ENCODE data around the gene PIP5K1B.
"Not testable (repeated sequence)": the region's sequence is repeated elsewhere in the genome, so short reads cannot be mapped to it uniquely, and the experiment has no call there.

PIP5K1B gene, protein sequence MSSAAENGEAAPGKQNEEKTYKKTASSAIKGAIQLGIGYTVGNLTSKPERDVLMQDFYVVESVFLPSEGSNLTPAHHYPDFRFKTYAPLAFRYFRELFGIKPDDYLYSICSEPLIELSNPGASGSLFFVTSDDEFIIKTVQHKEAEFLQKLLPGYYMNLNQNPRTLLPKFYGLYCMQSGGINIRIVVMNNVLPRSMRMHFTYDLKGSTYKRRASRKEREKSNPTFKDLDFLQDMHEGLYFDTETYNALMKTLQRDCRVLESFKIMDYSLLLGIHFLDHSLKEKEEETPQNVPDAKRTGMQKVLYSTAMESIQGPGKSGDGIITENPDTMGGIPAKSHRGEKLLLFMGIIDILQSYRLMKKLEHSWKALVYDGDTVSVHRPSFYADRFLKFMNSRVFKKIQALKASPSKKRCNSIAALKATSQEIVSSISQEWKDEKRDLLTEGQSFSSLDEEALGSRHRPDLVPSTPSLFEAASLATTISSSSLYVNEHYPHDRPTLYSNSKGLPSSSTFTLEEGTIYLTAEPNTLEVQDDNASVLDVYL

DNA sequence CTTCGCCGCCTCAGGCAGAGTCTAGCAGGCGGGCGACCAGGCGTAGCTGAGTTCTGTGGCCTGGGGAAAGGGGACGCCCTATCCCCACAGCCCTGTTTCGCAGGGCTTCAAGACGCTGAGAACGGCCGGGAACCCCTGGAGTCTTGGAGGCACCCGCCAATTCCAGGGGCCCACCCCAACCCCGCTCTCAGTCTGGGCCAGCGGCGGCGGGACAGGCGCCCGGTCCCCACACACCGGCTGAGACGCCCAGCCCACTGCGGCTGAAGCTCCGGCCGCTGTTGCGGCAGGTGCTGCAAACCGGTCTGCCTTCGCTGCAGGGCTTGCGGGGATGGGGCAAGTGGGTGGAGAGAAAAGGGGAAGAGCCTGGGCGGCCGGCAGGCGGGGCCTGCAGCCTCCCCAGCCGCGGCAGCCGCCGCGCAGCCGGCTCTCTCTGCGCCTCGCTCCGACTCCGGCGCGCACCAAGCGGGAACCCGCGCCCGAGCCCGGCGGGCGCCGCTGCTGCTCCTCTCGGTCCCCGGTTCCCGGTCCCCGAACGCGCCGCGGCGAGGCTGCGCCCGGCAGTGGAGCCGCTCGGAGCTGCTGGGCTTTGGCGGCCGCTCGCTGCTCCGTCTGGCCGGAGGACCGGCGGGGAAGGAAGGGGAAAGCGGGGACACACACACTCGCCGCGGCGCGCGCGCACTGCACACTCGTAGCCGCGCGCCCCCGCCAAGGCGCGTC lies at the start of gene PIP5K1B:
Gene PIP5K1B, plus strand, starts transcription at position 427 of the 717 bp plus-strand sequence. CDS start 117,375 bp downstream, outside the sequence.
- peak; percentile 68 for DNase-seq

DNA sequence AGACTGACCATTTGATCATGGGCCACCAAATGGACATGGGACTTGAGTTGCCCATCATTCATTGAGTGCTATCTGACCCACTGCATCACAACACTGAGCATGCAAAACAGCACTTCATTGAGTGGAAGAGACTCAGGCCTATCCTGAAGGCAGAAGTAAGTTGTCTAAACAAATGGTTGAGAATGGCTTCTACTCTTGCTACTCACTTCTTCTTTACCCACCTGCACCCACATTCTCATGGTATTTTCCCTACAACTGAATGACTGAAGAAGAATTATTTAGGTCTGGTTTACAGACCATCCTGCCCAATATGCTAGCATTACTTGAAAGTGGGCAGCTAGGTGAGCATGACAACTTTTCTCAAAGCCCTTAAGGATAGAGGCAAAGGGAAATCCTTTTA lies 41.0 kb upstream of the PIP5K1B start:
- no peak for DNase-seq

DNA sequence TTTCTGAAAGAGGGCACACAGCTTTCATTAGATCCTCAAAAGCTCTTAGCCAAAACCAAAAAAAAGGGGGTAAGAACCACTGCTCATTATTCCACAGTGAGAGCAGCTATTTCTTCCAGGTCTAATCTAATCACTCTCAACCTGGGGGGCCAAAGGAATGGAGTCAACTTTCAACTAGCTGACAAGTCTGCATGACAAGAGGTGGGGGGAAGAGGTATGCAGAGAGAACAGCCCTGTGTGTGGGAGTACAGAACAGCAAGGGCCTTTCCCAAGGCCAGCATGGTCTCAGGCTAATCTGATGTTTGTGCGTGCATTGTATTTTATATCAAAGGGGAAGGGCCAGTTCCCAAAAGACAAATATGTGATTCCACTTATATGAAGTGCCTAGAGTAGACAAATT lies 36.9 kb upstream of the PIP5K1B start:
- DNase-seq, result no peak

DNA sequence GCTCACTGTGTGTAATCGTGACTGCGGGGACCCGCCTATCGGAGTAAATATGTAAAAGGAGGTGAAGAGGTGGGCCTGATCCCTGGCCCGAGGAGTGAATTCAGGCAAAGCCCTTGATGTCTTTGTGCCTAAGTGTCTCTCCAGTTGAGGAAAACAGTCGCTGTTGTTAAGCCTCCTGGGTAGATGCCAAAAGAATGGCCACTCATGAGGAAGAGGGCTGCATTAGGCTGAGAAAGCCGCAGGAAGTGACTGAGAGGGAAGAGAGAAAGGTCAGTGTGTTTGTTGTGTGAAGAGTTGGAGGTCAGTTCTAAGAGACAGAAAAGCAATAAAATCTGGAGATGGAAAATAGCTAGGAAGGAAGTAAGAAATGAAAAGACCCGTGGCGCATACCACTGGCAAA lies 35.8 kb upstream of the PIP5K1B start:
- DNase-seq, result no peak

DNA sequence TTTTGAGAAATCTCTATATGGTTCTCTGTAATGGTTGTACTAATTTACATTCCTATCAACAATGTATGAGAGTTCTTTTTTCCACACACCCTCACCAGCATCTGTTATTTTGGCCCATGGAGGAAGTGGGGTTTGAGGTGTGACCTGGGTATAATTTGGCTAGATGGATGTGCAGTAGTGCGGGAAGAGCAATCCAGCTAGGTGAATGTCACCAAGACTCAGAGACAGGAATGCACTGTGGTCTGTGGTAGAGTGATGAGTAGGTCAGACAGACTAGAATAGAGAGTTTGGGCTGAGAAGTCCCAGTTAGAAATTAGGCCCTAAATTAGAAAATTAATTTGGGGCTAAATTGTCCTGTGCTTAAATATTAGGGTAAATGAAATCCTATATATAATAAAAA lies 32.8 kb upstream of the PIP5K1B start:
- DNase-seq, result no peak

DNA sequence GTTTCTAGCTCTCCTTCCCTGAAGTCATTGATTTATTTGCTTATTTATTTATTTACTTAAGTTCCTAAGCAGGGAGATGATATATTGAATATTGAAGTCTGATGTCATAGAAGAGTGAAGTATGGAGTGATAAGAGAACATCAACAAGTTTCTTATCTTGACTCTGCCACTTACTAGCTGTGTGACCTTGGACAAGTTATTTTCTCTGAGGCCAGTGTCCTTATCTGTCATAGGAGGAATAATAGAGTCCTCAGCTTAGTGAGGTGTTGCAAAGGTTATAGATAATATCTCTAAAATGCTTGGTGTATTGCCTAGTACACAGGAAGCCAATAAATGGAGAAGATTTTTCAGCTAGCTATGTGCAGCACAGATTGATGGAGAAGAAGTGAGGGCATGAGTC lies 32.4 kb upstream of the PIP5K1B start:
- no peak for DNase-seq

DNA sequence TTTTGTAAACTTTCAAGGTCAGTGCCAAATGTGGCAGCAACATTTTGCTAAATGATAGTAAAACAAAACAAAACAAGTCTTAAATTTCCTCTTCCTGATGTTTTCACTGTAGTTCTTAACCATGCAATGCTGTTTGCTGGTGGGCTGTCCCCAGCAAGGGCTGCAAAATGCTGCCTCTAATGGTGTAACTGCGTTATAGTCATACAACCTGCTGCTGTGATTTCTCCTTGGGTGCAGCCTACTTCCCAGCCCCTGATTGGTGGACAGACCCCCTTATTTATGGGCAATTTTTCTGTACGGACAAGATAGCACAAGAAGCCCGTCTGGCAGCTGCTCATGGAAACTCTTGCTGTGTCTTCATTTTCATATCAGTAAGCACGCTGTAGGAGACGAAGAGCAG lies 26.6 kb upstream of the PIP5K1B start:
- no peak for DNase-seq

DNA sequence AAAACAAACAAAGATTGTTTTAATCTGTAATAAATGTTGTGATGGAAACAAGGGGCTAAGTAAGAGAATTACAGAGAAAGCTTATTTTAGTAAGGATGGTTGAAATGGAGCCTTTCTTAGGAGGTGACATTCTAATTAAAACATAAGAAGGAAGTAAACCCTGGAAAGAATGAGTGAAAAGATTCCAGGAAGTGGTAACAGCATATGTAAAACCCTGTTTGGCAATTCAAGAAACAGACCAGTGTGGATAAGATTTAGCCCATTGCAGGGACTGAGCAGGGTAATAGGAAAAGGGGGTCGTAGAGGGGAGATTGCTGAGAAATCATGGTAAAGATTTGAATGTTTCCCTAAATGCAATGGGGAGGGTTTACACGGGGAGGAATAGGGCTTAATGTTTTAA lies 21.6 kb upstream of the PIP5K1B start:
- DNase-seq, result no peak

DNA sequence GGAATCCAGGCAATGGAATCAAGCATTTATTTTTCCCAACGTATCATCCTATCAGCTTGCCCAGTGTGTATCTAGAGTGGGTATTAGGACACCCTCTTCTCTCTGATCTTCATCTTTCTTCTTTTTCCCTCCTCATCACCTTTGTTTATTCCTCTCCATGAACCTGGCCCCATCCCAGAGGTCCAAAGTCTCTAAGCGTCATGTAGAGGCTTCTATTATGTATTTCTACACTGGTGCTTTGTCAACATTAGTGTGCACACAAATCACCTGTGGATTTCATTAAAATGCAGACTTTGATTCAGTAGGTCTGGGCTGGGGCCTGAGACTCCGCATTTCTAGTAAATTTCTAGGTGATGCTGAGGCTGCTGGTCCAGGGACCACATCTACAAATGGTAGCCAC lies 19.8 kb upstream of the PIP5K1B start:
- no peak for DNase-seq

DNA sequence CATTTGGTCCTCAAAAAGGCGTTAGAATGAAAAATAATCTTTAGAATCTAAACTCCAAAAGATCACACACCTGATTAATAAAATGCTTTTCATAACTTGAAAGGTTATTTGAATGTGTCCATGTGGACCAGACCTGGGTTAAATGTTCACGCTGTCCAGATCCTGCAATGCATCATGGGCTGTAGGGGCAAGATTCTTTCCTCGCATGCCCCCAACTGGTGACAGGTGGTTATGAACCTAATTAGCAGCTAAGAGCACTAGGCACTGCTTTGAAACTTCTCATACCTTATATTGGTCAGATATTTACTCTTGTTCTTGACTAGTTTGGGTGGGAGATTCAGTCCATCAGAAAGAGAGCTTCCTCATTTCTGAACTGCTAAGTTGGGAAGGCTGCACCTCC lies 19.3 kb upstream of the PIP5K1B start:
- DNase-seq, result no peak

DNA sequence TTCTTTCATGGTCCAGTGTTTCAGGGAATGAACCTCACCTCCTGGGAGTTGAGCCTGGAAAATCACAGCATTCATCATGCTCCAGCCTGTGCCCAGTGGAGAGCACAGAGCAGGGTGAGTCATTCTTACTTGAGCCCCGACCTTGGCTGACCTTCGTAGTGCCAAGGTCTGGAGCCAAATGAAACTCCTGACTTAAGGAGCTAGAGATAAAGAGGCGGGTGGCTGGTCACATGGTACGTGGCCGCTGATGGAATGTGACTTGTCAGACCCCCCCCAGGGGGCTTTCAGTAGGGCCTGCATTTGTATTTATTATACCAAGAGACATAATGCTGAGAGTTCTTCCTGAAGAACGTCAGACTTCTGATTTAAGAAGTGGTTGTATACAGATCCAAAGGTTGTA lies 15.0 kb upstream of the PIP5K1B start:
- DNase-seq, result no peak

DNA sequence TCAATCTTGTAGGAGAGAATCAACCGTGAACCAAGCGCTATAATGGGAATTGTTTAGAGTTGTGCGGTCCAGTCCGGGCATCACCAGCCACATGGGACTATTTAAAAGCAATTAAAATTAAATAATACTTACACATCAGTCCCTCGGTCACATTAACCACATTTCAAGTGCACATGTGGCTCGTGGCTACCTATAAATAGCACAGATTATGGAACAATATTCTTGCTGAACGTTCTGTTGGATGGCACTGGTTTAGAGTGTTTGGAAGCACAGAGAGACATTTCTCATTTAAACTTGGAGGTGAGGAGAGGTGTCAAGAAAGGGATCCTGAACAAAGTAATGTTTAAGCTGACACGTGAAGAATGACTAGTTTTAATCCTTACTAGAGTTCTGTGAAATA lies 12.5 kb upstream of the PIP5K1B start:
- no peak for DNase-seq

DNA sequence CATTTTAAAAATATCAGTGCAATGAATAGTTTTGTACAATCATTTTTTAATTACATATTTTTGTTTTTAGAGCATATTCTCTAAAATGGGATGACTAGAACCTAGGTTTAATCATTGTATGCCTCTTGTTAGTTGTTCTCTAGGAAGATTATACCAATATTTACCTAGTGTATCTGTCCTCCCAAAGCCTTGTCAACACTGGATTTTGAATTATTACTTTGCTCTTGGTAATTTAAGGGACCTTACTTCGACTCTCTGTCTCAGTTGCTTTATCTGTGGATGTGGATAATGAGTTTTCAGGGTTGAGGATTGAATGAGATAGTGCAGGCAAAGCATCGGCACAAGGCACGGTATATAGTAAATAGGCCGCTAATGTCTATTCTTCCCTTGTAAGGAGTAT lies 10.9 kb upstream of the PIP5K1B start:
- no peak for DNase-seq

DNA sequence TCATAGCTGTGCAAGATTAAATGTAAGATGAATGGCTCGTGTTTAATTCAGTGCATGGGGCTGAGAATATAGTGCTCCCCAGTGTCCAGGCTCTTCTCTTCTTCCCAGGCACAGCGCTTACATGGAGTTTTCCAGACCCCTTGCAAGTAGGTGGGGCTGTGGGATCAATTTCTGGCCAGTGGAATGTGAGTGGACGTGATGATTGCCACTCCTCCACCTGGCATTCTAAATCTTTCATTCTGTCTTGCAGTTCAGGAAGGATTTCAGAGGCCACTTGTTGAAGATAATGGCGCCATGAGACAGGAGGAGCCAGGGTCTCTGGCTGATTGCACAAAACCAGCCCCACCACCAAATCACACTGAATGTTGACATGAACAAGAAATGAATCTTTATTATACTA lies 7.2 kb upstream of the PIP5K1B start:
- no peak for DNase-seq

DNA sequence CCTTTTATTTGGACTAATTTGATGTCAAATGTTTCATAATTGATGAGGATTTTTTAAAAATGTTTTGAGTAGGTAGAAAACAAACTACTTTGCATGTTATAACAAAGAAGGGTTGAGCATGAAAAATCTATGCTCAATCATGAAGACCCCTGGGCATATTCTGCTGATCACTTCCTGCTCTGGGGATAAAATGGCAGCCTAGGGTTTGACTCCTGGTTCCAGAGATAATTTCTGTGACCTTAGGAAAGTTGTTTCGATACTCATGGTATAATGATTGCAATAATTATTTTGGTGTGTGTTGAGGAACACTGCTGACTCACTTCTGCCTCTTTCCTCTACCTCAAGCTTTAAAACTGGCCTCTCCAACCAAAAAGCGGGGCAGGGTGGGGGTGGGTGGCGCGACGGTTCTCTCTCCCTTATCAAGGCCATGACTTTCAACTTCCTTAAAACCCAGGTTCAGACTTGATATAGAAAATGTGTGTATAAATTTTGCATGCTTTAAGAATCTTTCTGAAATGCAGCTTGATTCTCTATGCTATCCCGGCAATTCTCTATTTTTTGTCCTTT lies 6.0 kb upstream of the PIP5K1B start:
- no peak for DNase-seq

DNA sequence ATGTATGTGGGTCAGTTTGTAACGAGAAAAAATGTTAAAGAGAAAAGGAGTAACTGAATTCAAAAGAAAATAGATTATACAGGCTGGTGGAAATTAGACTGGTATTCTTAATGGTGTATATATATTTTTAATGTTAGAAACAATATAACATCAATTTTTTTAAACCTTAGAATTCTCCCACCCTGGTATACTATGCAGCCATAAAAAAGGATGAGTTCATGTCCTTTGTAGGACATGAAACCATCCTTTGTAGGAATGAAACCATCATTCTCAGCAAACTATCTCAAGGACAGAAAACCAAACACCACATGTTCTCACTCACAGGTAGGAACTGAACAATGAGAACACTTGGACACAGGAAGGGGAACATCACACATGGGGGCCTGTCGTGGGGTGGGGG lies 5.4 kb upstream of the PIP5K1B start:
- DNase-seq, result not testable (repeated sequence)

DNA sequence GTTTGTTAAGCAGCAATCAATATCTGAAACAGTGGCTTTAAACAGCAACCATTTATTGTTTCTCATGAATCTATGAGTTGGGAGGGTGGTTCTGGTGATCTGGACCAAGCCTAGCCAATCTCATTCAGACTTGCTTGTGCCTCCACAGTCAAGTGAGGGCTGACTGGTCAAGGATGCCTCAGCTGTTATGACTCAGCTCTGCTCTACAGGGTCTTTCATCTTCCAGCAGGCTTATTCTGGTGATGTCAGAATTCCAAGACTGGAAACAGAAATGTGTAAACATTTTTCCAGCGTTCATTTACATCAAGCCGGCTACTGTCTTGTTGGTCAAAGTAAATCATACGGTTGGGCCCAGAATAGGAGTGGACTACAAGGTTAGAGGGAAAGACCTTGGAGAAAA lies 2.5 kb upstream of the PIP5K1B start:
- DNase-seq, result no peak

DNA sequence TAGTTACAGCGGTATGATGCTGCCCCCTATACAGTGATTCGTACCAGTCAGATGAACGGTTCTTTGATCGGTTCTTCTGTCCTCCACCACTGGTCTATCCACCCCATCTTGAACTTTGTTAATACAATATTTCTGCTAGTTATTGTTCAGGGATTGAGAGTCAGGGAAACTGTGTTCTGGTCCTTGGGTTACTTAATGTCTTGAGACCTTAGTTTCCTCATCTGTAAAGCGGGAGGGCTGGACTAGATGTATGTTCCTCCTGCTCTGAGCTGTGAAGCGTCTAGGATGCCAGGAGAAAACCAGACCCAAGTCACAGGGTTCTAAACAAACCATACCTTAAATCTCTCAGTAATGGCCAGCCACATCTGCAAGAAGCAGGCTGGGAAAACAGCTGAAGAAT lies 1.4 kb upstream of the PIP5K1B start:
- no peak for DNase-seq

DNA sequence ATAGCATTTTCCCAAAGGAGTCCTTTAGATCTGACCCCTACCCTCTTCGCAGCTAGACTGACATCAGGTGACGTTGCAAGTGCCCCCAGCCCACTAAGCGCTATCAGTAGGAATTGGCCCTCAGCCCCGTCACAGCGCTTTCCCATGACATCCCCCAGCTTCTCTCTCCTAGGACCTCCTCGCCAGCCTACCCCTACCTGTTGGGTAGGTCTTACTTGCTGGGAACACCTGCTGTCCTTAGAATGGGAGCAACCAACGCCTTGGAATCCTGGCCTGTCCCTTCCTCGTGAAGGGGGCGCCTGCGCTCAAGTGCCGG lies 584 bp upstream of the PIP5K1B start:
- no peak for DNase-seq

DNA sequence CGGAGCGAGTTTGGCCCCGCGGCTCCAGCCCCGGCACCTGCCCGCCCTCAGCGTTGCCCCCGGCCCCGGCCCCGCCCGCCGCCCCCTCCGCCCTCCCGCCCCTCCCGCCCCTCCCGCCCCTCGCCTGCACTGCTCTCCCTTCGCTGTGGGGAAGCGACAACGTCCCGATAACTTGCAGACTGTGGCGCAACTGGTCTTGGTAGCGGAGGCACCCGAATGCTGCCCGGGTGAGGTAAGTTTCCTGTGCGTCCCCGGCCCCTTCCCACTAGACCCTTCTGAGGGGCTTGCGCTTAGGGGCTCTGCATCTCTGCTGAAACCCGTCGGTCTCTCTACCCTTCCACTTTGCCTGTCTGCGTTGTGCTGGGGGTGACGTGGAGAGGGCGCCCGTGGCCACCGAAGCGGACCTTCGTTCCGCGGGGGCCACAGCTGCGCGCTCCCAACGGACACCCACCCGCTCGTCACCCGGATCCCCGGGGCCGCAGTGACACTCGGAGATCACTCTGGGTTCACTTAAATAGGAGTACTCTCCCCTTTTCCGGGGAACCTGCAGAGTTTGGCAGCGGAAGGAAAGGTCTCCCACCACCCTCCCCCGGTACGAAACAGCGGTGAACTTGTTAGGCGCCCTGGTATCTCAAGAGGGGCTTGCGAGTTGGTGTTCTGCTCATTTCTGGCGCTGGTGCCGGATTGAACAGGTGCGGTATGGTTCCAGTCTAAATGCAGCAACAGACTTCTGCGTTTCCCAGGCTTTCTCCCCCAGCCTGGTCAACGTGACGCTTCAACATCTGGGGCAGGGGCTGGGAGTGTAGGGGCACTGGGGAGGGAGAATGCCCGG lies 707 bp downstream of the PIP5K1B start:
- DNase-seq, result no peak

DNA sequence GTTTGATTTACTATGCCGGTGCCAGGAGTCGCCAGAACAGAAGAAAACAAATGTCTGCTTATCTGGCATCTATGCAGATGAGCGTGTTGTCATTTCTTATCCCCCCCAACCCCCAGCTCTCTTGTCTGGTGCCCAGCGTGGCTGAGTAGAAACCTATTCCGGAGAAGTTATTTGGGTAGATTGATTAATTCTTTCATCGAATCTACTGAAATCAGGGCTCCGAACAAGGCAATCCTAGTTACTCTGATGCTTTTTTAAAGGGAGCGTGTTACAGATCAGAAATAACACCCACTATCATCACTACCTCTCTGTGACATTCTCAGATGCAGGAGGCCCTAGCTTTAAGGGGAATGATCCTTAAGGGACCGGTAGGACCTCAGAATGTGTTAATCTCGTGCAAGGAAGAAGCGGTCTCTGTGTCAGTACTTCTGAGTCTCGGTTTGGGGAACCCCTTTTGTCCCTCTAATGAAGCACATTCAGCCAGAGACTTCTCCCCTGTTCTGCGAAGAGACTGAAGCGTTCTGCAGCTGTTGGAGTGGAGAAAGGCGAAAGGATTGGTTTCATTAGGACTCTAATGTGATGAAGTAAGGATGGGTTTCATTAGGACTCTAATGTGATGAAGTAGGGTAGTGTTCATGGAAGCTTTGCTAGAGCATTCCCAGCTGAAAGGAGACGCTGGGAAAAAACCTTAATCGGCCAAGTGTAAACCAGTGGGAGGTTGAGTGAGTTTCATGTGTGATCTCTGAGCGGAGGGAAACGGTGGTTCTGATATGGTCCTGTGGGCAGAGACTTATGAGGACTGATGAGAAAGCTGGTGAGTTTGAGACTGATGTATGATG lies 1.5 kb downstream of the PIP5K1B start:
- DNase-seq, result no peak

DNA sequence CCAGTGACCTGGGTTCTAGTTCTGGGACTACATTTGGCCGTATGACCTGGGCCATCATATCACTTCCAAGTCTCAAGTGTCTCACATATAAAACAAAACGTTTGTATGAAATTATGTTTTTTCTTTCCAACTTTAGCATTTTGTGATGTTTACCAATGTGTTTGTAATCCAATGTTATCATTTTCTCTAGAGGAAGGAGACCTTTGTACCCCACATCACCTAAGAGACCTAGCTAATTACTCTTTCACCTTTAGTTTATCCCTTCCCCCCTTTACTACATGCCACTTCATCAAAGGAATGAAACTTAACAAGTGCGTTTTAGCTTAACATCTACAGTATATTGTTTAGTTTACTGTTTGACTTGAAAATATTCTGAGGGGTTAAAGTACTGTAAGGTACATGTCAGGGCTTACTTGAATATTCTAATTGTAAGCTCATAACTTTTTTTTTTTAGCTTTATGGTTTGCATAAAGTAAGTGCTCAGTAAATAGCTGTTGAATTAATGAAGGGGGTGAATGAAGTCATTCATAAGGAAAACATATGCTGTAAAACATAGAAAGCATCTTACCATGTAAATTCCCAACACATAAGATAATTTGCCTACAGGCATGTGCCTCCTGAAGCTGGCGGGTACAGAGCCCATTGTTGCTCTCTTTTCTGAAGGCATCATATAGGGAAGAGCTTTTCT lies 2.9 kb downstream of the PIP5K1B start:
- DNase-seq, result no peak

Data from activated CD8-positive, alpha-beta memory T cell treated with anti-CD3 and anti-CD28 coated beads for 24 hours (primary cell).